HG03175 (cell line): ENCODE data around the gene C1orf87.

Source experiments
- ATAC-seq: cut with Tn5 transposase; IDR thresholded peaks from one replicate; pipeline ENCODE4 v1.9.1; 2021; ENCODE audit warnings: mild to moderate bottlenecking, moderate library complexity; ENCODE audit not compliant: unreplicated experiment

C1orf87 gene

DNA sequence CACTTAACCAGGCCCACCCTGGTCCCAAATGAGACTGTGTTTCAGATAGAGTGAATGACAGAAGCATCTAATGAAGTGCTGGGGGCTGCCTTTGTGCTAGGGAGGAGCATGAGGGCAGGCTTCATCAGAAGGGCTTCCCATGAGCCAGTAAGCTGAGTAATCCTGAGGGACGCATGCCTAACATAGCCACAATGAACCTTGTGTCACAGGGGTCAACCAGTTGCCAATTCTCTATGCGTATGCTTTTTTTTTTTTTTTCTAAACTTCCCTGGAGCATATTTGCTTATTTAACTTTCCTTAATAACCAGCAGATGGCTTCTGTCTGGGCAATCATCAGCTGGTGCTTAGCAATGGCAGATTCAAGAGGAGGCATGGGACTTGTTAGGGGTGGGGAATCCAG lies 121.5 kb downstream of the C1orf87 start:
- ATAC-seq, result no peak

DNA sequence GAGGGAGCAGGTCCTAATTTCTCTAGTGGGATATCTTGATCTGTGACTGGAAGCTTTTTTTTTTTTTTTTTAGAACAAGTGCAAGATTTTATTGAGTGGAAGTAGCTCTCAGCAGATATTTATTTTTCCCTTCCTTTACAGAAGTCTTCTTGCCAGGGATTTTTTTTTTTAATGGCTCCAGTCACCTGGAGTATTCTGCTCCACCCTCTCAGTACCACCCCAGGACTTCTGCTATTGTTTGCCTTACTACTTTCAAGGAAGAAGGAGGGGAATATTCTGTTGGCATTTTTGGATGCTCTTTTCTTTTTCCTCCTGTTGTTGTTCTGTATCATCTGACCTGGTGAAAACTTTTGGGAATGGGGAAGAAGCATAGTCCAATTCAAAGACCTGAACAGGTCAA lies 123.9 kb downstream of the C1orf87 start:
- ATAC-seq, result no peak

GRCh38 chr1:59948990-59949389 lies 124.6 kb downstream of the C1orf87 start:
- no peak for ATAC-seq

GRCh38 chr1:59947047-59947938 lies 126.3 kb downstream of the C1orf87 start:
- peak; percentile 93 for ATAC-seq

DNA sequence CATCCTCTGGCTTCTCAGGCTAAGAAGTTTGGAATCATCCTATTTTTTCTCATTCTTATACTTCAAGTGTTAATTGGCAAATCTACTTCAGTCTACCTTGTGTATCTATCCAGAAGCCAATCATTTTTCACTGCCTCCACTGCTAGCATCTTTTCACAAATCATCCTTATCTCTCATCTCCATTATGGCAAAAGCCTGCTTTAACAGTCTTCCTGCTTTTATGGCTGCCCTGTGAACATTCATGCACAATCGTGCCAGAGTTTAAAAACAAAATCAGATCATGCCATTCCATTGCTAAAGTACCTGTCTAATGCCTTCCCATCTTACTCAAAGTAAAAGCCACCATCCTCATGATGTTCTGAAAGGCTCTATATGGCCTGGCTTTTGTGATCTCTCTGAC lies 127.8 kb downstream of the C1orf87 start:
- ATAC-seq, result no peak
